Measurements from ENCODE around the gene NOA1.

Gene NOA1

GRCh38 chr4:56977321-56978012 is at the start of gene NOA1:
NOA1 (minus strand) TSS chr4:56977606; CDS start chr4:56977585, 21 bp downstream.
- DNase-seq = peak; percentile 98

GRCh38 chr4:57023104-57023503 is 45.7 kb upstream of the NOA1 start:
- DNase-seq = no peak

- DNase-seq = no peak
Observed at GRCh38 chr4:57020467-57021101, 43.2 kb upstream of the NOA1 start.

- no peak for DNase-seq
Observed at GRCh38 chr4:57018980-57019379, 41.6 kb upstream of the NOA1 start.

- DNase-seq = no peak
Observed at GRCh38 chr4:57013543-57014120, 36.2 kb upstream of the NOA1 start.

GRCh38 chr4:56999751-57000150 is 22.3 kb upstream of the NOA1 start:
- no peak for DNase-seq

GRCh38 chr4:56995525-56995924 is 18.1 kb upstream of the NOA1 start:
- DNase-seq = no peak

- DNase-seq = no peak
Observed at GRCh38 chr4:56990109-56990905, 12.9 kb upstream of the NOA1 start.

GRCh38 chr4:56986952-56987351 is 9.5 kb upstream of the NOA1 start:
- DNase-seq = no peak

GRCh38 chr4:56986192-56986591 is 8.8 kb upstream of the NOA1 start:
- no peak for DNase-seq

- no peak for DNase-seq
Observed at GRCh38 chr4:56981795-56982201, 4.4 kb upstream of the NOA1 start.

GRCh38 chr4:56979421-56980072 is 2.1 kb upstream of the NOA1 start:
- no peak for DNase-seq

- DNase-seq = peak; percentile 87
Observed at GRCh38 chr4:56978750-56979303, 1.4 kb upstream of the NOA1 start, which contains the start of gene POLR2B. POLR2B (plus strand) TSS chr4:56978896; CDS start chr4:56978986, 90 bp downstream.

- no peak for DNase-seq
Observed at GRCh38 chr4:56976837-56977320, 527 bp downstream of the NOA1 start.

- DNase-seq = no peak
Observed at GRCh38 chr4:56976283-56976836, 1.0 kb downstream of the NOA1 start.

- DNase-seq = no peak
Observed at GRCh38 chr4:56973336-56973735, 4.1 kb downstream of the NOA1 start.

- no peak for DNase-seq
Observed at GRCh38 chr4:56972809-56973208, 4.6 kb downstream of the NOA1 start.

GRCh38 chr4:56972389-56972788 is 5.0 kb downstream of the NOA1 start:
- DNase-seq = no peak

- no peak for DNase-seq
Observed at GRCh38 chr4:56971383-56971782, 6.0 kb downstream of the NOA1 start.

GRCh38 chr4:56961107-56961500 is 16.3 kb downstream of the NOA1 start:
- DNase-seq = no peak

- DNase-seq = no peak
Observed at GRCh38 chr4:56959100-56959499, 18.3 kb downstream of the NOA1 start.

GRCh38 chr4:56958111-56958517 is 19.3 kb downstream of the NOA1 start:
- DNase-seq = peak; percentile 85

All from DMS79 (cell line).